COLO668 (cell line): ENCODE measurements around the gene ZDHHC18.
"Not testable (repeated sequence)": the region's sequence is repeated elsewhere in the genome, so short reads cannot be mapped to it uniquely, and the experiment has no call there.

Experiments
- DNase-seq: peaks from one replicate; lab custom pipeline; 2025; ENCODE audit not compliant: unreplicated experiment; lab: John Stamatoyannopoulos, UW

ZDHHC18 gene

DNA sequence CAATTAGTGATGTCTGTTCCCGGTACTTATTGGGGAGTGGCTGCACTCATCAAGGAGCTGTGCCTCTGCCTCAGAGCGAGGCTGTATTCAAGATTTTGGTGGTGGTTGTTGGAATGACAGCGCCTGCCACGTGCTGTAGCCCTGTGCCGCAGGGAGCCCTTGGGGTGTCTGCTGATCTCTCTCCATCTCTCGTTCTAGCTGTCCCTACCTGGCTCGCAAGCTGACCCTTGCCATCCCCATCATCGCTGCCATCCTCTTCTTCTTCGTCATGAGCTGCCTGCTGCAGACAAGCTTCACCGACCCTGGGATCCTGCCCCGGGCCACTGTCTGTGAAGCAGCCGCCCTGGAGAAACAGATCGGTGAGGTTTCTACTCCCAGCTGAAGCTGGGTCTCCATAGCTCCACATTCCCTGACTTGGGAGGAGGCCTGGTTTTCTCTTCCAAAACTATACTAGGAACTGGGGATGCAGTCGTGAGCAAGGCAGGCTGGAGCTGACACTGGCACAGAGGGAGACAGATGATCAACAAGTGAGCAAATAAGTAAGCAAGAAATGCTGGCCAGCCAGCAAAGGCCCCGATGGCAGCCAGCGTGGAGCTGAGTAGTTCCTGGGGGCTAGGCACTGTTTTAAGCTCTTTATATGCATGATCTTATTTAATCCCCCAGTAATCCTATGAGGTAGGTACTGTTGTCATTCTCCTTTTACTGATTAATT is 5.9 kb downstream of the ZDHHC18 start:
- DNase-seq, result no peak

DNA sequence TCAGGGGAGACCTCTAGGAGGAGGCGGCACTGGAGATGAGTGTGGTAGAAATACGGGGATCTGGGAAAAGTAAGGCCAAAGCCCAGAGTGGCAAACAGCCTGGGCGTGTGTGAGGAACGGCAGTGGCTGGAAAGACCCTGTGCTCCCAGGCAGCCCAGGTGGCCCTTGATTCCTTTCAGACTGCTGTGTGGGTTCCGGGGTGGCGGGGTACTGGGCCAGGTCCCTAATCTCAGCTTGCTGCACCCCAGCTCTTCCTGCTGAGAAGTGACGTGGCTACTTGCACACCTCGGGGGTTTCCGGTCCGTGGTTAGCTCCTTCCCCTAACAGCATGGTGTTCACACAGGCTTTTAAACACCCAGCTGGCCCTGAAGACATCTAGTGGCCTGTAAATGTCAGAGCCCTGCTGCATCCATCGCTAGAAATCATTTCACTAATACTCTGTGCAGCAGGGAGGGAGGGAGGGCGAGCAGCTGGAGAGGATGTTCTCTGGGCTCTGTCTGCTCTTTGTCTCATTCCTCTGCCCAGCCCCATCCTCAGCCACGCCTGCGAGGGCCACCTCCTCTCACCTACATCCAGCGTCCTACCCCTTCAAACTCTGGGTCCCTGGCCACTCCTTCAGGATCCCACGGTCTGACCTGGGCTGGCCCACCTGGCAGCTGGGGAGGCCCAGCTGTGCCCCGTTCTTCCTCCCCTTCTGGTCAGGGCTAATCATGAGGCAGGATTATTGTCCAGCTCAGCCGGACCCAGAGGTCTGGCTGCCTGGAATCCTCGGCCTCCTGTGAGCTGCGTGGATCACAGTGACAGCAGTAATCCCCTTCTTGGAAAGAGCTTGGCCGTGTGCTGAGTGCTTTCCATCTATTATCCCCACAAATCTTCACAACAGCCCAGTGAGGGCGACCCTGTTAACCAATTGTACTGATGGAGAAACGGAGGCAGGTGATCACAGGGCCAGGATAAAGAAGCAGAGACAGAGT is 7.2 kb downstream of the ZDHHC18 start:
- DNase-seq, result no peak

DNA sequence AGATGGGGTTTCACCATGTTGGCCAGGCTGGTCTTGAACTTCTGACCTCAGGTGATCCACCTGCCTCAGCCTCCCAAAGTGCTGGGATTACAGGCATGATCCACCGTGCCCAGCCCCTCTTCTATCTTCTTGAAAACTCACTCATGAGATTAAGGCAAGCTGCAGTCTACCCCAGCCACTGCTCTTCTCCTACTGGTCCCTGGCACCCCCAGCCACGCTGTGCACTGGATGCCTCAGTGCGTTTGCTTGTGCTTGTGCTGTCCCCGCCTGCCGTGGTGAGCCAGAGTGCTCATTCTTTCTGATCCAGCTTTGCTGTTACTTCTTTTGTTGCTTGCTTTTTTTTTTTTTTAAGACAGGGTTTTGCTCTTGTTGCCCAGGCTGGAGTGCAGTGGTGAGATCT is 11.2 kb downstream of the ZDHHC18 start:
- DNase-seq, result not testable (repeated sequence)

DNA sequence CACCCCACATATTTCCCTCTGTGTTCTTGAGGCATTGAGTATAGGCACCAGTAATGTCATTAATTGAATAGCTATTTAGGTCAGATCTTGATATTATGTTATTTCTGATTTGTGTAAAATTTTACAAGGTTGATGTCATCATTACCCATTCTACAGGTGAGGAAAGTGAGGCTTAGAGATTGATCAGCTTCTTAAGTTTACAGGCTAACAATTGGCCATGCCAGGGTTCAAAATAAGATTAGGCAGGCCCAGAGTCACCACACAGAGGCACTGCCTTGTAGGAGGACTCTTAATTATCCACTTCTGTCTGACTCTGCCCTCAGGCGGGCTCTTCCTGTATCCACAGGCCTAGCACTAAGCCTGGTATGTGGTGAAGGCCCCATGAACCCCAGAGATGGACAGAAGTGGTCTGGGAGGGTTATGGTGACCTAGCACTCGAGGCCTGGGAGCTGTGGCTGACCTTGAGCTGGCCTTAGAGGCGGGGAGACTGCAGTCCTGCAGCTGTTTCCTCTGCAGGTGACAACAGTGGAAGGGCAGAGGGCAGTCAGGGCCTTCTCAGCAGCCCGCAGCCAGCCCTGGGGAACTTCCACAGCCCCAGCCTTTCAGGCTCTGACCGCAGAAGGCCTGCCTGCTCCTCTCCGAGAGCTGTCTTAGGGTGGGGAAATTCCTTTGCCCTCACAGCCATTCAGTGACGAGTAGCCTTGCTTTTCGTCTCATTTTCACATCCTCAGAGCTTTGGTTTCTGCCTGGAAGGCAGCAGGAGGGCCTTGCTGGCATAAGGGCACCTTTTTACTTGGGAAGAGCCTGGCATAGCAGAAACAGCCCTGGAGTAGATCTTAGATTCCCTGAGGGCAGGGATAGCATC is 12.2 kb downstream of the ZDHHC18 start:
- no peak for DNase-seq

DNA sequence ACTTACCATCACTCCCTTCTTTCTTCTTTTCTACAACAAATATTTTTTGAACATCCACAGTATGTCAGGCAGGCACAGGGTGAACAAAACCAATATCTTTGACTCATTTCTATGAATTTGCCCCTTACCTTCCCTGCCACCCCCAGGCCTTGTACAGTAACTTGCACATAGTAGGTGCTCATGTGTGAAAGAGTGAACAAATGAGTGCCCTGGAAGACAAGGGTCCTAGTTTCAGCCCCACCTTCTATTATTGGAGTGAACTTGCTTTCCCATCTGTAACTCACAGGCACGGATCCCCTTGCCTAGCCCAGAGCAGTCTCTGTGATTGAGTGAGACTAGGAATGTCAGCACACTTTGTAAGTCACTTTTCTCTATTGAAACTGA is 12.8 kb downstream of the ZDHHC18 start:
- no peak for DNase-seq

DNA sequence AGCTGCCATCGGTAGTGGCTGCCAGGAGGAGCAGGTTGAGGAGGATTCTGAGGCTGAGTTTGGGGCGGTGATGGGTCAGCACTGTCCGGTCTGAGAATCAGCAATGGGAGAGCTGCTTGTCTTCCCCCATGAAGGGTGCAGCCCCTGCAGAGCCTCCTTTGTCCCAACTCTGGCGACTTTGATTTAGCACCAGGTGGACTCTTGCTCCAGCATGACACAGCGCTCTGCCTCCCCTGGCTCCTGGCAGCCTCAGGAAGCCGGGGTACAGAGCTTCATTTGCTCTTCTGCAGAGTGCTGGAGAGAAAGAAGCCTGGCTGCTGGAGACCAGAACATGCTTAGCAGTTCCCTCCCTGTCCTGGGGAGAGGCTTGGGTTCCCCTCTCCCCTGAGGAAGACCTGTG is 13.3 kb downstream of the ZDHHC18 start:
- DNase-seq, result no peak

DNA sequence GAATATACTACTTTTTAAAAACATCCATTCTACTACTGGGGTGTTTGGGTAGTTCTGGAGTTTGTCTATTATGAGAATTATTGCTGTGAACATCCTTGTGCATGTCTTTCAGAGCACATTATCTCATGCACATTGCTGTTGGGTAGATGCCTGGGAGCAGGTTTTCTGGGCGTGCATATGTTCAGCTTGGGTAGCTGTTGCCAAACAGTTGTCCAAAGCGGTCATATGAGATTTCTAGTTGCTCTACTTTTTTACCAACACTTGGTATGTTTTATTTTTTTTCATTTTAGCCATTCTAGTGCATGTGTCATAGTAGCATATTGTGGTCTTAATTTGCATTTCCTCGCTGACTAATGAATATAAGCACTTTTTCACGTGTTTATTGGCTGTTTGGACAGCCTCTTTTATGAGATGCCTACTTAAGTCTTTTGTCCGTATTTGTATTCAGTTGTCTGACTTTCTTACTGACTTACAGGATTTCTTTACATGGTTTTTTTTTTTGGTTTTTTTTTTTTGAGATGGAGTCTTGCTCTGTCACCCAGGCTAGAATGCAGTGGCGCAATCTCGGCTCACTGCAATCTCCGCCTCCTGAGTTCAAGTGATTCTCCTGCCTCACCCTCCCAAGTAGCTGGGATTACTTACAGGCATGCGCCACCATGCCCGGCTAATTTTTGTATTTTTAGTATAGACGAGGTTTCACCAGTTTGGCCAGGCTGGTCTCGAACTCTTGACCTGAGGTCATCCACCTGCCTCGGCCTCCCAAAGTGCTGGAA is 18.1 kb downstream of the ZDHHC18 start:
- DNase-seq, result no peak

DNA sequence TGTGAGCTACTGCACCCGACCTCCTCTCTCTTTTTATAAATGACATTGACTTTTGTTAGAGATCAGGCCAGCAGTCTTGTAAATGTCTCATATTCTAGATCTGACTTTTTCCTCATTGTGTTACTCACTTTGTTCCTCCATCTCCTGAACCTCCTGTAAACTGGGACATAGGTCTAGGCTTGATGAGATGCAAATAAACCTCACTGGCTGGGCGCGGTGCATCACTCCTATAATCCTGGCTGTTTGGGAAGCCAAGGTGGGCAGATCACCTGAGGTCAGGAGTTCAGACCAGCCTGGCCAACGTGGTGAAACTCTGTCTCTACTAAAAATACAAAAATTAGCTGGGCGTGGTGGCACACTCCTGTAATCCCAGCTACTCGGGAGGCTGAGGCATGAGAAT is 21.3 kb downstream of the ZDHHC18 start:
- DNase-seq, result not testable (repeated sequence)

DNA sequence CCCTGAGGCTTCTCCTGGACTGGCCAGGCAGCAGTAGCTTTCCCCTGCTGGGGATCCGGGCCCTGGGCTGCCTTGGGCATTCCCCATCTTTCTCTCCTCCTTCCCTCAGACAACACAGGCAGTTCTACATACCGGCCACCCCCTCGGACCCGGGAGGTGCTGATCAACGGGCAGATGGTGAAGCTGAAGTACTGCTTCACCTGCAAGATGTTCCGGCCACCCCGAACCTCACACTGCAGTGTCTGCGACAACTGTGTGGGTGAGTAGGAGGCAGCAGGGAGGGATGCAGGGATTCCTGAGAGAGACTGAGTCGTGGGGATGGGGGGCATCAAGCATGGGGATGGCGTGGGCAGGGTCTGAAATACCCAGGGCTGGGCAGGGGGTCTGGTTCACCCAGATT is 22.0 kb downstream of the ZDHHC18 start:
- no peak for DNase-seq

DNA sequence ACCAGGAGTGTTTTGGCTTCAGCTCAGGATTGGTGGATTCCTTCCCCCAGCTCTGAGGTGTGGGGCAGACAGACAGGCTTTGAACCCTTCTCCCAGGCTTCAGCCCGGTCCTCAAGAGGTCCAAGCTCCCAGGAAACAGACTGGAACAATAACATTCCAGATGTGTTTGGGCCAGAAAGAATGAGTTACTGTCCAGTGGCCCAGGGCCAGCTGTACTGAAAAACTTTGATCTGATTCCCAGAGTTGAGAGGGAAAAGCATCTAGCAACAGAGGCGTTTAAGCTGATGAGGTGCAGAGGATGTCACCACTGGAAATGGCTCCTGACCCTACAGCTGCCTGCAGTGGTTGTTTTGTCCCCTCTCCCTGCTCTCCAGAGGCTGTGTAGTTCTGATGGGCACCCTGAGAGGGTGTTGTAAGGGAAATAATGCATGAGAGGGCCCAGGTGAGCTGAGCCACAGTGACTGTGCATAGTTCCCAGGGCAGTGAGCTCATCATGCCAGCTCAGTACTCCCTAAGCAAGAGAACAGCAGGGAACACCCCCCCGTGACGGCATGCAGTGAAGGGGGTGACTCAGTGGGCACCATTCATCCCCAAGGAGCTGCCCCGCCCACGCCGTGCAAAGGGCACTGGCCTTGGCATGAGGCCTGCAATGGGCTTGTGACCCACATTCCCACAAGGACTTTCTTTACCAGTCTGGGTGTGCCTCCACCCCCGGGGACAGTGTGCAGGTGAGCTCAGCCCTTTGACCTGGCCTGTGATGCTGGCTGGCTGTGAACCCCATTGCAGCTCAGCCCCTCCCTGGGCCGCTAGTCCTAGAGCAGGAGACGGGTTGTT is 22.7 kb downstream of the ZDHHC18 start:
- peak; percentile 46 for DNase-seq

DNA sequence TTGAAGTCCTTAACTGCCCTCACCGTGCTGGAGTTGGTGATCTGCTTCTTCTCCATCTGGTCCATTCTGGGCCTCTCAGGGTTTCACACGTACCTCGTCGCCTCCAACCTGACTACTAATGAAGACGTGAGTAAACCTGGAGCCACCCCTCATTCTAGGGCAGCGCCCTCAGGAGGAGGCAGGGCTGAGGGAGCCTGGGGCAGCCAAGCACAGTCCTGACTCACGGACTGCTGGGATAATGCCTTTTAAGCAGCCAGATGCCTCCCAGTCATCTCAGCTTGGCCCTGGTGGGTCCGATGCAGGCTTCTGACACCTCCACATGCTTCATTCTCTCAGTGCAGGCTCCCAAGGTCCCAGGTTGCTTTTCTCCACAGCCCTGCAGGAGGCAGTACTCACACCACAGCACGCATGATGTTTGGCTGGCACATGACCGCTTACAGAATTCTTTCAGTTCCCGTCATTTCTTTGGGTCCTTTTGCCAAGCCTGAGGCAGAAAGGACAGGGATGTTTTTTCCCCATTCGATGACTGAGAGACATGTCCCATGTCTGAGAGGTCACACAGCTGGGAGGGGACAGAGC is 24.7 kb downstream of the ZDHHC18 start:
- DNase-seq, result no peak

DNA sequence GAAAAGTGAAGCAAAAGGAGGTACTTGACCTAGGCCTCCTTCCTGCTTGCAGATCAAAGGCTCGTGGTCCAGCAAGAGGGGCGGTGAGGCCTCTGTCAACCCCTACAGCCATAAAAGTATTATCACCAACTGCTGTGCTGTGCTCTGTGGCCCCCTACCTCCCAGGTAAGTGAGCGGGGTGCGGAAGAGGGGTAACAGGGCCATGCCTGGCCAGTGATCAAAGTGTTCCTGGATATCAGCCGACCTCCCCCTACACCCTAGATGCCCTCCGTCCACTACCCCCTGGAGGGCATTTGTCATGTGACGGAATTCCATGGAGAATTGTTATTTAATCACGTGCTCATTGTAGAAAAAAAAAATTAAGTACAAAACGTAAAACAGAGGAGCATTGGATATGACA is 26.2 kb downstream of the ZDHHC18 start:
- no peak for DNase-seq

DNA sequence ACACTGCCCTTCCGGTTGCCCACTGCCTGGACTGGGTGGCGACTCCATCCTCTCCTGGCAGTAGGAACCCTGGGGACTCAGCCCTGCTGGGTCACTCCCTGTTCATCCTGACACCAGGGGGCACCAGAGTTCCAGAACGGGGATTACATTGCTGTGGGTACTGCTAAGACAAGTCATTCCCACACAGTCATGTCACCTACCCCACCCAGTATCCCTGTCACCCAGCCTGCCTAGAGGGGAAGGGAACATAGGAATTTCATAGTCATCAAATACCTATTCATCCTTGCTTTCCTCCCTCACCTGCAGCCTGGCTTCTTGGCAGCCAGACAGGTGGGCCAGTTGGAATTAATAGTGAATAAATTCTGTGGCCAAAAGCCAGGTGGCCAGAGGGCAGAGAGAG is 26.7 kb downstream of the ZDHHC18 start:
- peak; percentile 94 for DNase-seq

DNA sequence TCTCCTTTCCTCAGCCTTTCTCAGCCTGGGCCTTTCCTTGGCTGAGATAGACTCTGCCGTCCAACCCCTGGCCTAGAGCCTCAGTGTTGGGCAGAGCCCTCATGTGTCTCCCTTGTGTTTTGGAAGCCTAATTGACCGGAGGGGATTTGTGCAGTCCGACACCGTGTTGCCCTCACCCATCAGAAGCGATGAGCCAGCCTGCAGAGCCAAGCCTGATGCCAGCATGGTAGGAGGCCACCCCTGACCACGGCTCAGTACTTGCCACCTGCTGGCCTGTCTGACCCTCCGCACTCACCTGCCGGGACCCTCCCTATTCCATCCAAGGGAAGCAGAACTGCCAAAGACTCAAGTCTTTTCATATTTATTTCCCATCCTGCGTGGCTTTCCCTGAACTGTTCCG is 27.1 kb downstream of the ZDHHC18 start:
- DNase-seq, result no peak

DNA sequence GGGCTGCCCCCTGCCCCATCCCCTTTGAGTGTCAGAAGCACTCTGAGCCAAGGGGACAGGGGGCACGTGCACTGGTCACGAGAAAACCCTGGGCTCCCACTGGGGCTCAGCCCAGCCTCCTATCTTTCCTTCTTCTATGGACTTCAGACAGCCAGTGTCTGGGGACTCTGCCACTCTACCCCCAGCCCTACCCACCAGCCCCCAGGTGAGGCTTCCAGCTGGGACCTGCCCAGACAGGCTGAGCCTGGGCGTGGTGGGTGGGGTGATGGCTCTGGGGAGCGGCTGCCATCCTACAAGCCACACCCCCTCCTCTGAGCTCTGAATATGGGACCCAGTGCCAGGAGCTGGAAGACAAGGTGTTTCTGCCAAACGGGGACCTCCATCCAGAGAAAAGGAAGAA is 28.4 kb downstream of the ZDHHC18 start:
- no peak for DNase-seq

DNA sequence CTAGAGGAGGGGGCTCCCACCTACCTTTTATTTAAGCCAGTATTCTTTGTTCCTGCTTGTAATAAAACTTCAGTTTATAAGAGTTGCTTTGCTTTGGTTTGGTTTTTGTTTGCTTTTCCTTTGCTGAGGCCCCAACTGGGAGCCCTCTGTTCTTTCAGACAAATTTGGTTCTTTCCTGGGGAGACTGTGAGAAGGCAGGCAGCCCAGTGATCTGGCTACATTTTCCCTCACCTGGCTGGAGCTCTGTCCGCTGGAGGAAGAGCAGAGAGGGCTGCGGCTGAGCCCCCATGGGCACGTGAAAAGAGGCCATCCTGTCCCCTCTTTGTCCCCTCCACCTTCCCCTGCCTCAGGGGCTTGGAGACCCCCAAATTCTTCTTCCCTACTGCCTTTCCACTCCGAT is 29.1 kb downstream of the ZDHHC18 start:
- DNase-seq, result no peak

DNA sequence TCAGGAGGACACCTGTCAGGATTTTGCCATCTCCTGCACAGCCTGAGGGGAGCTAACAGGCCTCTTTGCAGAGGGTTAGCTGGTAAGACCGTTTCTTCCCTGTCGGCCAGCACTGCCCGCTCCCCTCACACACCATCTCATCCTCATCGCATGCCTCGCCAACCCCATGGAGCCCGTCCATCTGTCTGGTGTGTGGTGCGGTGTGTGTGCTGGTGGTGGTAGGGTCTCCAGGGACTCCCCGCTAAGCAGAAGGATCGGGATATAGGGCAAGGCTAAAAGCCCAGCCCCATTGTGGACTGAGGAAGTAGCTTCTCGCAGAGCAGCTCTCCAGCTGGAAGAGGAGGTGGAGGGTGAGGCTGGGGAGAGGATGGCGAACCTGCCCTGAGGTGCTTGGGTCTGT is 29.7 kb downstream of the ZDHHC18 start:
- no peak for DNase-seq

DNA sequence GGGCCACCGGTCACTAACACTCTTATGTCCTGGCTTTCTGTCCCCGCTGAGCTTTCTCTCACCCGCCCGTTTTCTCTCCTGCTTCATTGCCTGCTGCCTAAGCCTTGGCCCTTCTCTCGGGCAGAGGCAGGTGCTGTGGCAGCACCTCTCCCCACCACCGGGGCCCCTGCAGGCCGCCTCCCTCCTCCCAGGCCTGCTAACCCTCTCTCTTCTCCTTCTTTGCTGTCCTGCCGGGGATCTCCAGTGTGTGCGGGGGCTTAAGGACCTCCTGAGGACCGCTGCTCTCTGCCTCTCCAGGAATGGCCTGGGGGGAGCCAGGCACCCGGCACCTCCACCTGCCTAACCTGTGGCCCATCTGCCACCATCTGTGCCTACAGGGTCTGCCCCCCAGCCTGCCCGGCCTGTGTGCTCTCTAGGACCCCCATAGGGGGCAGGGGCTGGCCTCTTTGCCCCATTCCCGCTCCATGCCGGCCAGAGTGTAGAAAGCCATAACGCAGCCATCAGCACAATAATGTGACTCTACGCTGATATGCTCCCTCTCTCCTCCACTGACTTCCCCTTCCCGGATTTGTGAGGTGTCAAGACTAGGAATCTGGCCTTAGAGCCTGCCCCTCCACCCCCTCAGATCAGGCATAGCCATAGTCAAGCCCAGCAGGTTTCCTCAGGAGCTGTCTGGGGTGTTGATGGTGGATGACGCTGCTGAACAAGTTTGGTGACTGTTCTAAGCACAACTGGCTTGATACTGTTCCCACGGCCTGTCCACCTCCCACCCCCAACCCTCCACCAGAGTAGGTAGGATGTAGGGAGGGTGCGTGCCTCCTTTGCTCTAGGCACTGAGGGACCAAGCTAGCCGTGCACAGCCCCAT is 30.3 kb downstream of the ZDHHC18 start:
- no peak for DNase-seq
